ENCODE results near the gene MPZL3.

MPZL3 gene

DNA sequence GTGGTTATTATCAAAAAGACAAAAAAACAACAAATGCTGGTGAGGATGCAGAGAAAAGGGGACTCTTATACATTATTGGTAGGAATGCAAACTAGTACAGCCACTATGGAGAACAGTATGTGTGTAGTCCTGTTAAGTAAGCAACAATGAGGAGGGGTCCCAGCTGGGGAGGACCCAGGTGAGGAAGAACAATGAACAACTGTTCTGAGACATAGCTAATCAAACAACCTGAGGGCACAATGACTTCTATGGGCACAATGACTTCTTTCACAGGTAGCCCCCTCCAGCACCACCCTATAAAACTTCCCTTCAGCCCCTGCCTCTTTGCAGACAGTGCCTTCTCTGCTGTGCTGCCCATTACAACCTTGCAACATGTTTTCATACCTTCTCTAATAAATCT, 32.9 kb downstream of the MPZL3 start:
- DNase-seq, result no peak
- no peak overlapping the region for H3K27ac ChIP-seq
- no peaks in the 10 kb centered on the region for H3K9me3 ChIP-seq (ENCODE audit: severe bottlenecking)
- TF ChIP-seq, protein P1, sequence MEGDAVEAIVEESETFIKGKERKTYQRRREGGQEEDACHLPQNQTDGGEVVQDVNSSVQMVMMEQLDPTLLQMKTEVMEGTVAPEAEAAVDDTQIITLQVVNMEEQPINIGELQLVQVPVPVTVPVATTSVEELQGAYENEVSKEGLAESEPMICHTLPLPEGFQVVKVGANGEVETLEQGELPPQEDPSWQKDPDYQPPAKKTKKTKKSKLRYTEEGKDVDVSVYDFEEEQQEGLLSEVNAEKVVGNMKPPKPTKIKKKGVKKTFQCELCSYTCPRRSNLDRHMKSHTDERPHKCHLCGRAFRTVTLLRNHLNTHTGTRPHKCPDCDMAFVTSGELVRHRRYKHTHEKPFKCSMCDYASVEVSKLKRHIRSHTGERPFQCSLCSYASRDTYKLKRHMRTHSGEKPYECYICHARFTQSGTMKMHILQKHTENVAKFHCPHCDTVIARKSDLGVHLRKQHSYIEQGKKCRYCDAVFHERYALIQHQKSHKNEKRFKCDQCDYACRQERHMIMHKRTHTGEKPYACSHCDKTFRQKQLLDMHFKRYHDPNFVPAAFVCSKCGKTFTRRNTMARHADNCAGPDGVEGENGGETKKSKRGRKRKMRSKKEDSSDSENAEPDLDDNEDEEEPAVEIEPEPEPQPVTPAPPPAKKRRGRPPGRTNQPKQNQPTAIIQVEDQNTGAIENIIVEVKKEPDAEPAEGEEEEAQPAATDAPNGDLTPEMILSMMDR (IDR thresholded peaks at IDR 0.05; ENCODE audit: low read depth, low read length), result no peak
- no peaks in the 10 kb centered on the region for H3K27me3 ChIP-seq (ENCODE audit: insufficient read depth, low read depth, severe bottlenecking)
- H3K4me3 ChIP-seq (ENCODE audit: low read depth, low read length), result no peak overlapping the region
- H3K36me3 ChIP-seq, result no peaks in the 10 kb centered on the region

DNA sequence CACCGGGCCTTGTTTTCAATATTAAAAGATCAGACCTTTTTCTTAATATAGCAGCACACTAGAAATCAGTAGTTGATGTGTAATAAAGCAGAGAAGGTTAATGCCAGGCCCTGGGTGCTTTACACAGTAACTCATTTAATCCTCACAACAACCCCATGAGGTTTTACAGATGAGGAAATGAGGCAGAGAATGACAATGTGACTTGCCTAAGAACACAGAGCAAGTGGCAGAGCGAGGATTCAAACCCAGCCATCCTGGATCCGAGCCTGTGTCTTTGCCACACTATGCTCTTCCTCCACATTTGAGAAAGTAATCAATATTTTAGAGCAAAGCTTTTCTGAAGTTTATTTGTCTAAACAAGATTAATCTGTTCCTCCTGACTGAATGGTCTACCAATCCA, 34.6 kb downstream of the MPZL3 start:
- TF ChIP-seq, protein P1 (IDR thresholded peaks at IDR 0.05; ENCODE audit: low read depth, low read length), result no peak
- Histone ChIP-seq H3K27ac (no peak overlapping the region), H3K27me3 (ENCODE audit: insufficient read depth, low read depth, severe bottlenecking) (no peaks in the 10 kb centered on the region), H3K4me3 (ENCODE audit: low read depth, low read length) (no peak overlapping the region), H3K9me3 (ENCODE audit: severe bottlenecking) (no peaks in the 10 kb centered on the region), H3K36me3 (no peaks in the 10 kb centered on the region)
- no peak for DNase-seq

- DNase-seq, result no peak
- Histone ChIP-seq H3K27me3 (ENCODE audit: insufficient read depth, low read depth, severe bottlenecking) (no peaks in the 10 kb centered on the region), H3K9me3 (ENCODE audit: severe bottlenecking) (no peaks in the 10 kb centered on the region), H3K36me3 (no peaks in the 10 kb centered on the region), H3K27ac (no peak overlapping the region), H3K4me3 (ENCODE audit: low read depth, low read length) (no peak overlapping the region)
- TF ChIP-seq, protein P1 (IDR thresholded peaks at IDR 0.05; ENCODE audit: low read depth, low read length), result no peak
These were observed 35.3 kb downstream of the MPZL3 start for GRCh38 chr11:118216621-118217481.

DNA sequence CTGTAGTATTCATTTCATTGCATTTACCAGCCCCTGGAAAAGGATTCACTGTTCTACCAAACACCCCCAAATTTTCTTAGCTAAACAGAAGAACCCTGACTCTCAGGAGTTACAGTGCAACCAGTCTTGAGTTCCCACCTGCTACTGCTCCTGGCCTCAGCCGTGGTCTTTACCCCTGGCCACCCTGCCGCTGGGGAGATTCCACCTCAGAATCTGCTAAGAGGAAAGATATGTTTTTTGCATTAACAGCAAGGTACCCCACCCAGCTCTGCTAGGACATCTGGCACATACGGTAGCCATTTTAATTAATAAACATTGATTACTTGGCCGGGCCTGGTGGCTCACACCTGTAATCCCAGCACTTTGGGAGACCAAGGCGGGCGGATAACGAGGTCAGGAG, 36.4 kb downstream of the MPZL3 start:
- Histone ChIP-seq H3K27ac (no peak overlapping the region), H3K9me3 (ENCODE audit: severe bottlenecking) (no peaks in the 10 kb centered on the region), H3K27me3 (ENCODE audit: insufficient read depth, low read depth, severe bottlenecking) (no peaks in the 10 kb centered on the region), H3K4me3 (ENCODE audit: low read depth, low read length) (no peak overlapping the region), H3K36me3 (no peaks in the 10 kb centered on the region)
- no peak for DNase-seq
- TF ChIP-seq, protein P1 (IDR thresholded peaks at IDR 0.05; ENCODE audit: low read depth, low read length), result no peak

DNA sequence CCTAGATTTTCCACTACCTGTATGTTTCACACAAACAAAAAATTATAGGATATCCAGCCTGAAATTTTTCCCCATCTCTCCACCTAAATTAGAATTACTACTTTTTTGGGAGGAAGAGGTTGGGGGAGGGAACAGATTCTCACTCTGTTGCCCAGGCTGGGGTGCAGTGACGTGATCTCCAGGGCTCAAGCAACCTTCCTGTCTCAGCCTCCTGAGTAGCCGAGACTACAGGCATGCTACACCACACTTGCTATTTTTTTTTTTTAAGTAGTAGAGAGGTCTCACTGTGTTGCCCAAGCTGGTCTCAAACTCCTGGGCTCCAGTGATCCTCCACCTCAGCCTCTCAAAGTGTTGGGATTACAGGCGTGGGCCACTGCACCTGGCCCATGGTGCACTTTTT, 36.9 kb downstream of the MPZL3 start:
- Histone ChIP-seq H3K27me3 (ENCODE audit: insufficient read depth, low read depth, severe bottlenecking) (no peaks in the 10 kb centered on the region), H3K36me3 (no peaks in the 10 kb centered on the region), H3K27ac (no peak overlapping the region), H3K9me3 (ENCODE audit: severe bottlenecking) (no peaks in the 10 kb centered on the region), H3K4me3 (ENCODE audit: low read depth, low read length) (no peak overlapping the region)
- DNase-seq, result no peak
- TF ChIP-seq, protein P1 (IDR thresholded peaks at IDR 0.05; ENCODE audit: low read depth, low read length), result no peak

Data from WERI-Rb-1 (cell line).